ENCODE measurements around the gene ADIRF.

The ADIRF gene

GRCh38 chr10:86953747-86954680, 14.3 kb upstream of the ADIRF start:
- H3K4me2 ChIP-seq (ENCODE audit: low read length) = no peak overlapping the region

GRCh38 chr10:86954681-86955500, 13.4 kb upstream of the ADIRF start:
- H3K27me3 ChIP-seq (ENCODE audit: control insufficient read depth, low read length) = no peaks in the 10 kb centered on the region
- no peaks in the 10 kb centered on the region for H3K9me2 ChIP-seq (replicated peaks; ENCODE audit: control insufficient read depth, low read length)
- no peaks in the 10 kb centered on the region for H3K4me1 ChIP-seq (ENCODE audit: control insufficient read depth, low read length)
- H3K9me3 ChIP-seq (ENCODE audit: control insufficient read depth, insufficient read depth, low read length) = peaks cover 7% of the 10 kb centered on the region; the same call in 1 of the 2 replicates
- H3K4me2 ChIP-seq (ENCODE audit: low read length) = no peak overlapping the region
- no peaks in the 10 kb centered on the region for H4K20me1 ChIP-seq (ENCODE audit: control insufficient read depth, insufficient read depth, low read depth, low read length)
- TF ChIP-seq, protein P1, sequence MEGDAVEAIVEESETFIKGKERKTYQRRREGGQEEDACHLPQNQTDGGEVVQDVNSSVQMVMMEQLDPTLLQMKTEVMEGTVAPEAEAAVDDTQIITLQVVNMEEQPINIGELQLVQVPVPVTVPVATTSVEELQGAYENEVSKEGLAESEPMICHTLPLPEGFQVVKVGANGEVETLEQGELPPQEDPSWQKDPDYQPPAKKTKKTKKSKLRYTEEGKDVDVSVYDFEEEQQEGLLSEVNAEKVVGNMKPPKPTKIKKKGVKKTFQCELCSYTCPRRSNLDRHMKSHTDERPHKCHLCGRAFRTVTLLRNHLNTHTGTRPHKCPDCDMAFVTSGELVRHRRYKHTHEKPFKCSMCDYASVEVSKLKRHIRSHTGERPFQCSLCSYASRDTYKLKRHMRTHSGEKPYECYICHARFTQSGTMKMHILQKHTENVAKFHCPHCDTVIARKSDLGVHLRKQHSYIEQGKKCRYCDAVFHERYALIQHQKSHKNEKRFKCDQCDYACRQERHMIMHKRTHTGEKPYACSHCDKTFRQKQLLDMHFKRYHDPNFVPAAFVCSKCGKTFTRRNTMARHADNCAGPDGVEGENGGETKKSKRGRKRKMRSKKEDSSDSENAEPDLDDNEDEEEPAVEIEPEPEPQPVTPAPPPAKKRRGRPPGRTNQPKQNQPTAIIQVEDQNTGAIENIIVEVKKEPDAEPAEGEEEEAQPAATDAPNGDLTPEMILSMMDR (IDR thresholded peaks at IDR 0.05; ENCODE audit: low read depth, low read length, poor library complexity, severe bottlenecking) = no peak
- TF ChIP-seq EZH2phosphoT487 (IDR thresholded peaks at IDR 0.05; ENCODE audit: borderline replicate concordance, low read length) = no peak
- no peaks in the 10 kb centered on the region for H3K79me2 ChIP-seq (ENCODE audit: control insufficient read depth, low read length)
- no peaks in the 10 kb centered on the region for H3K36me3 ChIP-seq (ENCODE audit: control insufficient read depth, low read length)
- H3F3A ChIP-seq (ENCODE audit: control insufficient read depth, insufficient read depth) = no peaks in the 10 kb centered on the region
- H3K4me3 ChIP-seq (ENCODE audit: low read length) = no peak overlapping the region
- H3K27ac ChIP-seq (ENCODE audit: low read depth, low read length) = no peak overlapping the region

More at GRCh38 chr10:86953747-86954680, 14.3 kb upstream of the ADIRF start:
- H3K79me2 ChIP-seq (ENCODE audit: control insufficient read depth, low read length) = no peaks in the 10 kb centered on the region
- no peaks in the 10 kb centered on the region for H4K20me1 ChIP-seq (ENCODE audit: control insufficient read depth, insufficient read depth, low read depth, low read length)
- no peaks in the 10 kb centered on the region for H3K36me3 ChIP-seq (ENCODE audit: control insufficient read depth, low read length)
- no peaks in the 10 kb centered on the region for H3F3A ChIP-seq (ENCODE audit: control insufficient read depth, insufficient read depth)
- H3K4me1 ChIP-seq (ENCODE audit: control insufficient read depth, low read length) = no peaks in the 10 kb centered on the region
- H3K4me3 ChIP-seq (ENCODE audit: low read length) = no peak overlapping the region
- H3K9me2 ChIP-seq (replicated peaks; ENCODE audit: control insufficient read depth, low read length) = no peaks in the 10 kb centered on the region
- no peak for TF ChIP-seq EZH2phosphoT487 (IDR thresholded peaks at IDR 0.05; ENCODE audit: borderline replicate concordance, low read length)
- TF ChIP-seq, protein P1 (IDR thresholded peaks at IDR 0.05; ENCODE audit: low read depth, low read length, poor library complexity, severe bottlenecking) = no peak
- H3K27me3 ChIP-seq (ENCODE audit: control insufficient read depth, low read length) = no peaks in the 10 kb centered on the region
- H3K27ac ChIP-seq (ENCODE audit: low read depth, low read length) = no peak overlapping the region
- peaks cover 7% of the 10 kb centered on the region; the same call in 1 of the 2 replicates for H3K9me3 ChIP-seq (ENCODE audit: control insufficient read depth, insufficient read depth, low read length)

GRCh38 chr10:86955501-86956194, 12.6 kb upstream of the ADIRF start:
- H3K27ac ChIP-seq (ENCODE audit: low read depth, low read length) = no peak overlapping the region
- no peaks in the 10 kb centered on the region for H3K27me3 ChIP-seq (ENCODE audit: control insufficient read depth, low read length)
- H3K9me2 ChIP-seq (replicated peaks; ENCODE audit: control insufficient read depth, low read length) = no peaks in the 10 kb centered on the region
- H3K4me2 ChIP-seq (ENCODE audit: low read length) = no peak overlapping the region
- no peaks in the 10 kb centered on the region for H4K20me1 ChIP-seq (ENCODE audit: control insufficient read depth, insufficient read depth, low read depth, low read length)
- no peaks in the 10 kb centered on the region for H3K79me2 ChIP-seq (ENCODE audit: control insufficient read depth, low read length)
- no peak overlapping the region for H3K4me3 ChIP-seq (ENCODE audit: low read length)
- no peaks in the 10 kb centered on the region for H3K36me3 ChIP-seq (ENCODE audit: control insufficient read depth, low read length)
- no peaks in the 10 kb centered on the region for H3F3A ChIP-seq (ENCODE audit: control insufficient read depth, insufficient read depth)
- H3K9me3 ChIP-seq (ENCODE audit: control insufficient read depth, insufficient read depth, low read length) = peaks cover 7% of the 10 kb centered on the region; the same call in 1 of the 2 replicates
- H3K4me1 ChIP-seq (ENCODE audit: control insufficient read depth, low read length) = no peaks in the 10 kb centered on the region
- no peak for TF ChIP-seq EZH2phosphoT487 (IDR thresholded peaks at IDR 0.05; ENCODE audit: borderline replicate concordance, low read length)
- TF ChIP-seq, protein P1 (IDR thresholded peaks at IDR 0.05; ENCODE audit: low read depth, low read length, poor library complexity, severe bottlenecking) = no peak
